ENCODE results near the gene ABCE1. TPM values are rescaled to one million over a fixed set of nuclear protein-coding genes. Genes with fewer than 3 reads are reported as not detected.

ABCE1 gene
- polyA plus RNA-seq (2013, experiment 1 of 2; ENCODE audit: insufficient read length) = 57.9 TPM
- 69.8 TPM for polyA plus RNA-seq (2013, experiment 2 of 2; ENCODE audit: insufficient read length)

DNA sequence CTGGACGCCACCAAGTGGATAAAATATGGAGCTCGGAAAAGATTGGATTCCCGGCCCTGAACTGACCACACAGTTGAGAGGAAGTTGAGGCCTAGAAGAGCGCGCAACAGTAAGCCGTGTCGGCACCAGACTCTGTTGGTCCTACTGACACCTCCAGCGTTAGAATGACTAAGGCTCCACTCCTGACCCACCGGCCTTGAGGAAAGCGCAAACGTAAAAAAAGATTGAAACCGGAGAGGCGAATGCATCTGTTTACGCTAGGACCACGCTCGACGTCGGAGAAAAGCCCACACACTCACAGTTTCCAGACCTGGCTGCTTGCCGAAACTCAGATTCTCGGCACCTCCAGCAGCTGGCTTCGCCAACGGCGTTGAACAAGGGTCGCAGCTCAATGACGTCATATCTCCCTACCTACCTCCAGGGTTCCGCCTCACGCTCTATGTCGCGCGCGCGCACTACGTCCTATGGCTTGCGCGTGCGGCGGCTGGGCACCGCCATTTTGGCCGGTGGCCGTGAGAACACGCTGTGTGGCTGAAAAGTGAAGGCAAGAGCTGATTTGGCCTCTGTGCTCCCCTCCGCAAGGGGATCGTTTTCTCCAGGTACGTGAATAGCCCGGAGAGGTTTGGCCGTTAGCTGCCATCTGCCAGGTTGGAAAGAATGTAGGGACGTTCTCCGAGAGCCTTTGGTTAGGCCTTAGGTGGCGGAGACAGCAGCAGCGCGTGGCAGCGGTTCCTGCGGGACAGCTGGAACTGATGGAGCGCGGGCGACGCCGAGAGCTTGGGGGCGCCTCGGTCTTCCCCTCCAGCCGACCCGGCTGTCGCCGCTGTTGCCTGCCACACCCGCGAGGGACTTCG lies at the start of gene ABCE1, which contains the start of gene ANAPC10:
Gene ABCE1 (plus strand): TSS at position 491 of the 854 bp plus-strand sequence. CDS start 6,102 bp downstream, outside the sequence.
Gene ANAPC10 (minus strand): TSS at position 376 of the 854 bp plus-strand sequence. CDS start 2,097 bp downstream, outside the sequence.
- DNase-seq = peak; percentile 98

DNA sequence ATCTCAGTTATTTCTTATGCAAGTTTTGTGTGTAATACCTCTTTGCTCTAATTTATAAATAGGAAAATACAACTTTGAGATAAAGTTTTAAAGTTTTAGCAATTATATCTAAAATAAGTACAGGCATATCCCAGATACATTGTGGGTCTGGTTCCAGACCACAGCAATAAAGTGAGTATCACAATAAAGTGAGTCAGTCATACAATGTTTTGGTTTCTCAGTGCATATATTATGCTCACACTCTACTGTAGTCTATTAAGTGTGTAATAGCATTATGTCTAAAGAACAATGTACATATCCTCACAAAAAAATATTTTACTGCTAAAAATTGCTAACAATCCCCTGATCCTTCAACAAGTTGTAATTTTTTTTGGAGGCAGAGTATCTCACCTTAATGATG lies 49.3 kb upstream of the ABCE1 start:
- DNase-seq = peak; percentile 17

DNA sequence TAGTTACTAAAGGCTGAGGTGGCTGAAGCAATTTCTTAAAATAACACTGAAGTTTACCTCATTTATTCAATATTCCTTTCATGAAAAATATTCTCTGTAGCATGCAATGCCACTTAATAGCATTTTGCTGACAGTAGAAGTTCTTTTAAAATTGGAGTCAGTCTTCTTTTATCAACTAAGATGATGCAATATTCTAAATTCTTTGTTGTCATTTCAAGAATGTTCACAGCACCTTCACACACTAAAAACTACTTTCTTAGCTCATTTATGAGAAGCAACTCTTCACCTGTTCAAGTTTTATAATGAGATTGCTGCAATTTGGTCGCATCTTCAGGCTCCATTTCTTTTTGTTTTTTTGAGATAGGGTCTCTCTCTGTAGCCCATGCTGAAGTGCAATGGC lies 48.9 kb upstream of the ABCE1 start:
- no peak for DNase-seq

DNA sequence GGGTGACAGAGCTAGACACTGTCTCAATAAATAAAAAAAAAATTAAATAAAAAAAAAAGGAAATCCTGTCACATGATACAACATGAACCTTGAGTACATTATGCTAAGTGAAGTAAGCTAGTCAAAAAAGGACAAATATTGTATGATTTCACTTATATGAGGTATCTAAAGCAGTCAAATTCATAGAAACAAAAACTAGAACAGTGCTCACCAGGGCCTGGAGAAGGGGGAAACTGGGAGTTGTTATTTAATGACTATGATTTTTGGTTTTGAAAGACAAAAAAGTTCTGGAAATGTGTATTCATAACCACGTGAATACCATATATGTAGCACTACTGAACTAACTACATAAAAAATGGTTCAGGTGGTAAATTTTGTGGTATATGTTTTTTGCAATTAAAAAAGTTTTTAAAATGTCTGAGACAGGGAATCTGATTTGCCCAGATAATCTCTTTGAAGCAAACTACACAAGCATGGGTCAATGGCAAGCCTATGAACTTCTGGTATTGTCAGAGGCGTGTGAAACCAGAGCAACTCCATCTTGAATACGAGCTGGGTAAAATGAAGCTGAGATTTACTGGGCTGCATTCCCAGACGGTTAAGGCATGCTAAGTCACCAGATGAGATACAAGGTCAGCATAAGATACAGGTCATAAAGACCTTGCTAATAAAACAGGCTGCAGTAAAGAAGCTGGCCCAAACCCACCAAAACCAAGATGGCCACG lies 42.4 kb upstream of the ABCE1 start:
- no peak for DNase-seq

DNA sequence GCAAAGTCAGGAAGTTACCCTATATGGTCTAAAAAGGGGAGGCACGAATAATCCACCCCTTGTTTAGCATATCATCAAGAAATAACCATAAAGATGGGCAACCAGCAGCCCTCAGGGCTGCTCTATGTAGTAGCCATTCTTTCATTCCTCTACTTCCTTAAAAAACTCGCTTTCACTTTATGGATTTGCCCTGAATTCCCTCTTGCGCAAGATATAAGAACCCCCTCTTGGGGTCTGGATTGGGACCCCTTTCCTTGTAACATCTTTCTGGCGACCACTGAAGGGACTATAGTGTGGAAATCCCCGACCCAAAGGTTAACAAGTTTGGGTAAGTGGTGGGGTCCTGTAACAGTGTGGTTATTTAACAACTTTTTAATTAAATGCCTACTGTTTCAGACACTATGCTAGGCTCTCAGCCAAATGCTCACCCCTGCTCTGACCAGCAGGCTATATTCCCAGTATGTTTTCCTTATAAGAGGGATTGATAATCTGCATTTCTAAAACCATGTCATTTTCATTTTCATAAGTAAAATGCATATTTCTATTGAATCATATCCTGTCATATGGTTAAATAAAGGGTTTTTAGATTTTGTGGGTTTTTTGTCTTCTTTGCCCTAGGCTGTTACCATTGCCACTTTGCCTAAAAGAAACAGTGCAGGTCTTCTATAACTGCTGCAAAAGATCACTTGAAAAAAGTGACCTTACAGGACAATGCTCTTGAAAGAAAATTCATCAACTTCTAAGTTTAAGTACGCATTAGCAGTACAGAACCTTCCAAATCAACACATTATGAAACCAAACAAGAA lies 41.6 kb upstream of the ABCE1 start:
- DNase-seq = no peak

DNA sequence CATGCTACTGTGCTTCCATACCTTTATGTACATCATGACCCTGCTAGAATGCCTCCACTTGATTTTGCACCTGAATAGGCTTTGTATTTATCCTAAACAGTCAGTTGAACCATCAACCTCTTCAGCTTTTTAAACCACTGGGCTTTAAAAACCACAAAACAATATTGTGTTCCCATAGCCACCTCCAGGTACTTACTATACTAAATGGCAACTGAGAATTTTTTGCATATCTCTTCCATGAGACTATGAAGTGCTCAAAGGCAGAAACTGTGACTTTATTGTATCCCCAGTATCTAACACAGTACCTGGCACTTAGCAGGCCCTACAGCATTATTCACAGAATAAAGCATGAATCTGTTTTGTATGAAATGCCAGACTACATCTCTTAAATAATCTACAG lies 39.9 kb upstream of the ABCE1 start:
- no peak for DNase-seq

DNA sequence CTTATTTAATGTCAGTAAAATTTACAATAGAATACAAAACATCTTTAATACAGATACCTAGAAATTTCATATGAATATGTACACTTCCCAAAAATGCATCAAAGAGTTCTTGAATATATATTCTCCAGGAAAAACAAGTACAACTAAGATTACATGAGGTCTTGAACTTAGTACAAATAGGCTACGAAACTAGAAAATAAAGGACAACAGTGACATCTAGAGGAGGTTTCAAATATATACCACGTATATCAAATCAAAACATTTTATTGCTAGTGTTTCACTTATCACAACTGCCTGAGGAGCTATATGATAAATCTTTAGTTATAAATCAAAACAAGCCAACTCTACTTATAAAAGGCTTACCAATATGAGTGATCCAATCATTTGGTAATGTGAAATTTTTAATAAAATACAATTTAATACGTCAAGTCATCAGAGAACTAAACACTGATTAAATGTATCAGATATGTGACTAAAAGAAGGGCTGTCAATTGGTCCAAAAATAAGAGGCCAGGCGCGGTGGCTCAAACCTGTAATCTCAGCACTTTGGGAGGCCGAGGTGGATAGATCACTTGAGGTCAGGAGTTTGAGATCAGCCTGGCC lies 36.7 kb upstream of the ABCE1 start:
- peak; percentile 66 for DNase-seq

DNA sequence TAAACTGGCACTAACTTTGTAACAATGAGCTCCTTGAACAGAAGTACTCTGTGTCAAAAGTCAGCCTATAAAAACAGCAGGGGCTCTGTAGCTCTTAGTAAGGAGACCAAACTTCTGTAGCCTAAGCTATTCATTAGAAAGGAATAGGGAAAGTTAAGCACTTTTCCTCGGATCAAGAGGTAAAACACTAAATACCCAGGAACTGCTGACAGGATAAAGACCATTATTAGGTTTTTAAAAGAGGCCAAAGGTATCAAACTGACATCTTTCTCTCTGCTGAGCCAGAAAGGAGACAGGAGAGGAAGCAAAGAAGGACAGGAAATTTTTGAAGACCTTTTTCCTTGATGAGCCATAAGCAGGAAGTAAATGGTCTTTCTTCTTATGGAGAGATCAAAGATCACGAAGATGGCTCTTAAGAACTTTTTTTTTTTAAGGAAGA lies 32.0 kb upstream of the ABCE1 start:
- DNase-seq = no peak

DNA sequence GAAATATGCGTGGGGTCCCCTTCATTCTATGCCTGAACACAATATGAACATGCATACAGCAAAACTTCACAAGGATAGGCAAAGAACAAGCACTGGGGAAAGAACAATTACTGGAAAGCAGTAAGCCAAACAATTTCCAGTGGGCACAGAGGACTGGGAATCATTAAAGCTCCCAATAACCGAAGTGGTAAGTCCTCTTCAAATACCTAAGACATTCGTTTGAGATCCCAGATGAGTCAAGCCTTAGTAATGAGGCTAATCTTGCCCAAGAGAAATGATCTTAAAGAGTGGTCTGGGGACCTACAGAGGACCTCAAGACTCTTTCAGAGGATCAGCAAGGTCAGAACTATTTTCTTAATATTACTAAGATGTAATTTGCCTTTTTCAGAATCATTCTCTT lies 28.8 kb upstream of the ABCE1 start:
- peak; percentile 60 for DNase-seq

DNA sequence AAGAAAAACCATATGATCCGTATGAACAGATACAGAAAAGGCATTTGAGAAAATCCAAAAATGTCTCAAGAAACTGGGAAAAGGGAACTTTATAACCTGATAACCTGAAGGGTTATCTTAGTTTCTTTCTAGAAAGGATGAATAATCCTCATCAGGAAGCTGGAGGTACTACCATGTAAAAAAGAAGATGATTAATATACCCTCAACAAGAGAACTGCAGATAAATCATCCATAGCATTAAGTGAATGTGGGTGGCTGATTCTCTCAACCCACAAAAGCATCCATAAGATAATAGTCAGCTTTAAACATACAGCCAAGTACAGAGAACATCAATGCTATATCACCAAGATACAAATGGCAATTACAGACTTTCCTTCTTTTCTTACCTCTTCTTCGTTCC lies 26.6 kb upstream of the ABCE1 start:
- DNase-seq = no peak

DNA sequence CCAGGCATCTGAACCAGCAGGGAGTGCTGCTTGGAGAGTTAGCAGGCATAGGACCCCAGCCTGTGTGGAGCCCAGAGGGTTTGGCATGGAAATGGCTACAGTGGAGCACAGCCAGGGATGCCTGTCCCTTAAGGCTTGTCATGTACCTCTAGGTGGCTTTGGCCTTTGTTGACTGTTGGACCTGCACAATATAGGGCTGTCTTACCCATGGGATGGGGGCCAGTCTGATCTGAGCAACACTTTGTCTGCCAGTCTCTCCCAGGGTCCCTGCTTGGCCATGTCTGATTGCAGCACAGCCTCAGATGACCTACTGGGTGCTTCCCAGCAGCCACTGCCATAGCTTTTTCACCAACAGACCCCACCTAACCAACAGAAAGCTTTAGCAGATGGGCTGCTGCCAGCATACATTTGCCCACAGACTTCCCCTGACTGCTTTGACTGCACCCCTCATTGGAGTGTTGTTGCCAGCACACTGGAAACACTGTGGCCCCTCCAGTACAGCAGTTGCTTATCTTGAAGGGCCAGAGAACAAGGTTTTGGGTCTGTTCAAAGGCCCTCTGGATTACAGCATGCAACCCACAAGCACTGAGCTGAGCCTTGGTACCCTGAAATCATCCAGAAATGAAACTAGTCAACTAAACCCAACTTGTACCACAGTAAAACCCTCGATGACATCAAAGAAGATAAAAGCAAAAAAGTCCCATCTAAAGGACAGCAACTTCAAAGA lies 22.2 kb upstream of the ABCE1 start:
- no peak for DNase-seq

DNA sequence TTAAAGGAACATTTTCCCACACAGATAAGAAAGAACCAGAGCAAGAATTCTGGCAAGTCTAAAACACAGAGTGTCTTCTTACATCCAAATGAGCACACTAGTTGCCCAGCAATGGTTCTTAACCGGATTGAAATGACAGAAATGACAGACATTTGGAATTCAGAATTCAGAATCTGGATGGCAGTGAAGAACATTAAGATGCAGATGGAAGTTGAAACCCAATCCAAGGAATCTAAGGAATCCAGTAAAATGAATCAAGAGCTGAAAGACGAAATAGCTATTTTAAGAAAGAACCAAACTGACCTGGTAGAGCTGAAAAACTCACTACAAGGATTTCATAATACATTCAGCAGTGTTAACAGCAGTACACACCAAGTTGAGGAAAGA lies 21.6 kb upstream of the ABCE1 start:
- DNase-seq = peak; percentile 31

DNA sequence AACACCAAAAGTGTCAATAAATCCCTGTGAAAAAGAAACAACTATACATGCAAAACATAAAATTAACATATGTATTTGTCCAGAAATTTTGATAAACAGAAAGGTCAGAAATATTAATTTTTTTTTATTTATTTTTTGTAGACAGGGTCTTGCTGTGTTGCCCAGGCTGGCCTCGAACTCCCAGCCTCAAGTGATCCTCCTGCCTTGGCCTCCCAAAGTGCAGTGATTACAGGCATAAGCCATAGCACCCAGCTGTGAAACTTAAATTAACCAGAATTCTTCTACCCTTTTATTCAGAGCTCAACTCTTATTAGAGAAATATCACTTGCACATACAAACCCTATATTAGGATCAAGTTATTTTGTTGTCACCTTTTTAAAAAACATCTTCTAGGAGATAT lies 16.4 kb upstream of the ABCE1 start:
- no peak for DNase-seq

DNA sequence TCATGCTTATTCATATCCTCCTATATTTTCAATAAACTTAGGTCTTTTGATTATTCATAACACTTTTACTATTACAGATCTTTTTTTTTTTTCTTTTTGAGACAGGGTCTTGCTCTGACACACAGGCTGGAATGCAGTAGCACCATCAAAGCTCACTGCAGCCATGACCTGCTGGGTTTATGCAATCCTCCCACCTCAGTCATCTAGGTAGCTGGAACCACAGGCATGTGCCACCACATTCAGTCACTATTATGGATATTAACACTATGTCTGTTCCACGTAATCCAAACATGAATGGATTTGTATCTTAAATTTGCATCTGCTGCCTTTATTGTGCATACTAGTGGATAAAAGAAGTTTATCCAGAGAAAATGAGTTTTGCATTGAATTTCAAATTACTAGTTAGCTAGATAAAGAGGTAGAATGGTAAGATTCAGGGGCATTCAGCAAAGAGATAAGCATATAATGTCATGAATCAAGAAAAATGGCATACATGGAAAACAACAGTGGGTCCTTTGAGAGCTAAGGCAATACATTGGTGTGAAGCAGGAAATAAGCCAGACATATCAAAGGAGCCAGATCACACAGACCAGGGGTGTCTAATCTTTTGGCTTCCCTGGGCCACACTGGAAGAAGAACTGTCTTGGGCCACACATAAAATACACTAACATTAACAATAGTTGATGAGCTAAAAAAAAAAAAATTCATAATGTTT lies 14.1 kb upstream of the ABCE1 start:
- no peak for DNase-seq

DNA sequence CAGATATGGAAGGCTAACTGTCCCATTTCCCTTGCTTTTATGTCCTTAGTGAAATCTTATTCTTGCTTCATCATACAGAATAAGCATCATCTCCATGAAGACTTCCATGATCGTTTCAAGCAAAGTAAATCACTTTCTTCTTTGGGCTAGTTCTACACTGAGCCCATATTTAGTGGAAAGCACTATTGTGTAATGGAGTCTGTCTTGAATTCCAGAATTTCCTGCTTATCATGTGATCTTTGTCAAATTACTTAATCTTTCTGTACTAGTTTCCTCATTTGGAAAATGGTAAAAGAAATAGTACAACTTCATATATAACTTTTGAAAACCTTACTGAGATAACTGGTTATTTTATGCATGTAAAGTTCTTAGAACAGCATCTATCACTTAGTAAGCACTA lies 7.7 kb upstream of the ABCE1 start:
- no peak for DNase-seq

DNA sequence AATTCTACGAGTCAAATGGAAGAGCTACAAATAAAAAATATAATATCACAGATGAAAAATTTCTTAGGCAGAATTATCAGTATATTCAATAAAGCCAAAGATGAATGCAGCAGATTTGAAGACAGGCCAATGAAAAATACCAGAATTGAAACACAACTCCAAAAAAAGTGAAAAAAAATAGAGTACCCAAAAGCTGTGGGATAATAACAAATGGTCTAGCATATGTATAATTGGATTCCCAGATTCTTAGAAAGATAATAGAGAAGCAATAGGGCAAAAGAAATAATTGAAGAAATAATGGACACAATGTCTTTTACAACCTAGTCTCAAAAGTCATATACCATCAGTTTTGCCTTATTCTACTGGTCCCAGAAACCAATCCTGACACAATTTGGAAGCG lies 4.5 kb upstream of the ABCE1 start:
- DNase-seq = no peak

DNA sequence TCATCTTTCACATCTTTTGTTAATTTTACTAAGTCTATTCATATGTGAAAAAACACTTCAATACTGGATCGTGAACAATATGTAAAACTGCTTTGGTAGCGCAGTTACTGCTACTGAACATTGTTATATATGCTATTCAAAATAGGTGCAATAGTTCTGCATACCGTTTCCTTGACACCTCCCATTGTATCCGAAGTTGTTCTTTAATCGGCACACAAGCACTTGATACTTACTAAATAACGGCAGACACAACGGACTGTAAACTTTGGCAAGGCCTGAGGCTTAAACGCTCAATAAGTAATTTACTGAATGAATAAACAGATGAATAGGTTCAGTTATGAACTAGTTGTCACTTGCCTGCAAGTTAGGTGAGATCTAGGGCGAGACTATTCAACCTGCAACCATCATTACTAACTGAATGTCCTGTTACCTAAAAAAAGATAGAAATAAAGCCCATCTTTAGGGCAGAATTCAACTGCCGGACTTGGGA lies 735 bp upstream of the ABCE1 start:
- no peak for DNase-seq

DNA sequence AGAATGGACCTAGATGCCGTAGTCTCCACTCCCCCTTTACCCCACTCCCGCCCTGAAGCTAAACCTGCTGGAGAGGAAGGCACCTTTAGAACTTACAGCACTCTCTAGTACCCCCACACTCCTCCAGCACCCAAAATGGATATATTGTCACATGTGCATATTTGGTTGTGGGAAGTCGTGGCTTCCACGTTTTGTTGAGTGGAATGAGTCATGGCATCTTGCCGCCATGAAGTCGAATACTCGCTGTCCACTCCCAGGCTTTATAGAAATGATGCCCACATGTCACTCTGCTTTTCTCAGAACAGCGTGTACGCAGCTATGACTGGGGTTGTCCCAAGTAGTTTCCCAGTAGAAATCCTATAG lies 545 bp downstream of the ABCE1 start:
- DNase-seq = peak; percentile 63

DNA sequence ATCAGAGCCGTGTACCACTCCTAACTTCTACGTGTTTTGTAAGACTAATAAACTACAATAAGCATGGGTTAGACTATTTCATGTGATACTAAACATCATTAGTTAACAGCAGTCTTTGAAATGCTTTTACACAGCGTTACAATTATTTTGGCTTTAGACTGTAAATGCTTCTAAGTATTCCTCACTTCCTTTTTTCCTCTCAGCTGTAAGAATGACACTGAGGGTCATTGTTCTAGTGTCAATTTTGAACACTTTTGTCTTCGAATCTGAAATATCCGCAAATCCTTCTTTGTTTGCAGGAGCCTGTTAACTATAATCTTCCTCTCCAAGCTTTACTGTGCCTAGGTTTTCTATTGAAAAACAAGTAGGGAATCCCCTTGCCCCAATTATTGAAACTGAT lies 1.5 kb downstream of the ABCE1 start:
- no peak for DNase-seq

DNA sequence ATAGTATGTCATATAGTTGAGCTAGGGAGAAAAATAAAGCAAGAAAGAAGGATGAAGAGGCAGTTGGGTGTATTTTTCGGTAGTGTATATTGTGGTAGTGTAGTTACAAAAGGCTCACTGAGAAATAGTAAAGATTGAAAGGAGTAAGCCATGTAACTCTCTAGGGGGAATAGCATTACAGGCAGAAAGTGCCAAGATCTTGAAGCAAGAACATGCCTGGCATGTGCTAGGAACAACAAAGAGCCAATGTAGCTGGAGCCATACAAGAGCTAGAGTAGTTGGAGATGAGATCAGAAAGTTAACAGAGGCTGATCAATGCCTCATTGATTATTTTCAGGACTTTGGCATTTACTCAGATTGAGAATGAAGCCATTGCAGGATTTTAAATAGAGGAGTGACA lies 3.0 kb downstream of the ABCE1 start:
- DNase-seq = no peak

DNA sequence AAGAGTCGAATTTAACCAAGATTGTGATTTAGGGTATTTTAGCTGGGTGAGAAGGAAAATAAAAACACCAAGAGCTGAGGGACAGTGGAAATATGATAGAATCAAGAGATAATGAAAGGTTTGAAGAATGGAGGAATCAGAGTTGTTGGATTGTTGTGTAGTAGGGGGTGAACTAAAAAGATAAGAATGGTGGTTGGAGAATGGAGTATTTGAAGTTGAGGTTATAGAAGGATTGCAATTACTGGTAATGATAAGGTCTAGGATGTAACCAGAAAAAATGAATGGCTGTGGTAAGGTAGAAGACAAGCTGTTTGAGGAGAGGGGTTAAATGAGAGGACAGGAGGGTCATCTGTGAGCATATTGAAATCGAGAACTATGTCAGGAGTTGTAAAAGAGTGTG lies 4.5 kb downstream of the ABCE1 start:
- DNase-seq = no peak
